ENCODE data around the gene FYN.

DNA sequence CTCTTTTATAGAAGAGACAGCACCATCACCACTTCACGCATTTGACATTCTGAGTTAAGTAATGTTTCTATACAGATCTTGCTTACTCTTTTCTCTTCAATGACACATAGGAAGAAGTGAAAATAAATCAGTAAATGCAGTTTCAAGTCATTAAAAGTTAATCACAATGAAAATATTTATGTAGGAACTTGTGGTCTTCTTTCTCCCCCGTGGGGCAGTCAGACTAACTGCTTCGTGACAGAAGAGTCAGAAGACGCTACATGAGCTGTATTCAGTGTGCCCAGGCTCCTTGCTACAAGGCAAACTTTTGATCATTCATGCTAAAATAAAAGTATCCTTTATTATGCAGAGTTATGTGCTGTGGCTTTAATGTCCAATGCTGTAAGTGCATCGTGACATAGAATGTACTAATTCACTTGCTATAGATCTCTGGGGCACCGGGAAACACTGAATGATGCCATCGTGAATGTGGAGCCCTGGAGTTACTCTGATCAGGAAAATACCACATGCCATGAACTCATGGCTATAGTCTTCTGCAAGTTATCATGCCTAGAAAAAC lies 149.8 kb downstream of the FYN start:
- TF ChIP-seq, protein P1, sequence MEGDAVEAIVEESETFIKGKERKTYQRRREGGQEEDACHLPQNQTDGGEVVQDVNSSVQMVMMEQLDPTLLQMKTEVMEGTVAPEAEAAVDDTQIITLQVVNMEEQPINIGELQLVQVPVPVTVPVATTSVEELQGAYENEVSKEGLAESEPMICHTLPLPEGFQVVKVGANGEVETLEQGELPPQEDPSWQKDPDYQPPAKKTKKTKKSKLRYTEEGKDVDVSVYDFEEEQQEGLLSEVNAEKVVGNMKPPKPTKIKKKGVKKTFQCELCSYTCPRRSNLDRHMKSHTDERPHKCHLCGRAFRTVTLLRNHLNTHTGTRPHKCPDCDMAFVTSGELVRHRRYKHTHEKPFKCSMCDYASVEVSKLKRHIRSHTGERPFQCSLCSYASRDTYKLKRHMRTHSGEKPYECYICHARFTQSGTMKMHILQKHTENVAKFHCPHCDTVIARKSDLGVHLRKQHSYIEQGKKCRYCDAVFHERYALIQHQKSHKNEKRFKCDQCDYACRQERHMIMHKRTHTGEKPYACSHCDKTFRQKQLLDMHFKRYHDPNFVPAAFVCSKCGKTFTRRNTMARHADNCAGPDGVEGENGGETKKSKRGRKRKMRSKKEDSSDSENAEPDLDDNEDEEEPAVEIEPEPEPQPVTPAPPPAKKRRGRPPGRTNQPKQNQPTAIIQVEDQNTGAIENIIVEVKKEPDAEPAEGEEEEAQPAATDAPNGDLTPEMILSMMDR (tag by site-specific recombination; IDR thresholded peaks at IDR 0.05): no peak
- TF ChIP-seq ZBTB20 (tag by site-specific recombination; IDR thresholded peaks at IDR 0.05): no peak
- TF ChIP-seq ZNF221 (tag by site-specific recombination; IDR thresholded peaks at IDR 0.05; ENCODE audit: borderline replicate concordance): no peak
- no peak for TF ChIP-seq ZNF768 (tag by site-specific recombination; IDR thresholded peaks at IDR 0.05)
- TF ChIP-seq ZFP41 (tag by site-specific recombination; IDR thresholded peaks at IDR 0.05; ENCODE audit: borderline replicate concordance): no peak
- no peak for TF ChIP-seq ZNF747 (tag by site-specific recombination; IDR thresholded peaks at IDR 0.05)
- TF ChIP-seq, protein P2, sequence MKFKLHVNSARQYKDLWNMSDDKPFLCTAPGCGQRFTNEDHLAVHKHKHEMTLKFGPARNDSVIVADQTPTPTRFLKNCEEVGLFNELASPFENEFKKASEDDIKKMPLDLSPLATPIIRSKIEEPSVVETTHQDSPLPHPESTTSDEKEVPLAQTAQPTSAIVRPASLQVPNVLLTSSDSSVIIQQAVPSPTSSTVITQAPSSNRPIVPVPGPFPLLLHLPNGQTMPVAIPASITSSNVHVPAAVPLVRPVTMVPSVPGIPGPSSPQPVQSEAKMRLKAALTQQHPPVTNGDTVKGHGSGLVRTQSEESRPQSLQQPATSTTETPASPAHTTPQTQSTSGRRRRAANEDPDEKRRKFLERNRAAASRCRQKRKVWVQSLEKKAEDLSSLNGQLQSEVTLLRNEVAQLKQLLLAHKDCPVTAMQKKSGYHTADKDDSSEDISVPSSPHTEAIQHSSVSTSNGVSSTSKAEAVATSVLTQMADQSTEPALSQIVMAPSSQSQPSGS (tag by site-specific recombination; IDR thresholded peaks at IDR 0.05; ENCODE audit: low read depth): no peak

Measured in HEK293 (cell line).